OCI-LY7 (cell line): Measurements from ENCODE around the gene PSPH. TPM values are rescaled to one million over a fixed set of nuclear protein-coding genes. Genes with fewer than 3 reads are reported as not detected.

ENCODE experiments used
- BruUV-seq: library from RNA; stranded (reverse); fragments of 400-500 nt; replicated peaks from 2 replicates; lab custom pipeline; 2021; lab: Mats Ljungman, UMichigan
- CTCF ChIA-PET: fragments of 300-600 bp; sonication (Branson Sonifier 250); formaldehyde crosslinking; loops from one replicate; lab custom pipeline; 2022; ENCODE audit warnings: antibody characterized with exemption; ENCODE audit not compliant: unreplicated experiment; lab: Charles Lee
- POLR2A ChIA-PET: fragments of 300-600 bp; sonication (Branson Sonifier 250); formaldehyde crosslinking; loops from one replicate; lab custom pipeline; 2022; ENCODE audit warnings: antibody characterized with exemption; lab: Charles Lee
- DNase-seq: peaks from one replicate; pipeline ENCODE4 v3.0.0-alpha.2; 2015; ENCODE audit warnings: low spot score
- H2AFZ ChIP-seq: fragments of 200-600 bp; sonication (generic), shearing (Covaris generic); 2 replicates; pipeline ENCODE4 v1.6.1; 2014; ENCODE audit warnings: mild to moderate bottlenecking, antibody characterized with exemption, low read length, moderate library complexity
- H3K27ac ChIP-seq: fragments of 200-600 bp; sonication (generic); 2 replicates; pipeline ENCODE4 v1.5.1; 2014; ENCODE audit warnings: mixed run types, low read depth, mild to moderate bottlenecking, moderate library complexity, low read length, inconsistent platforms; ENCODE audit not compliant: poor library complexity, severe bottlenecking
- H3K36me3 ChIP-seq: fragments of 200-600 bp; sonication (generic); 2 replicates; pipeline ENCODE4 v1.6.1; 2014; ENCODE audit warnings: mild to moderate bottlenecking, antibody characterized with exemption, low read length, moderate library complexity, mixed read lengths; ENCODE audit not compliant: insufficient read depth
- H3K4me1 ChIP-seq: fragments of 200-600 bp; sonication (generic); 2 replicates; pipeline ENCODE4 v1.5.1; 2014; ENCODE audit warnings: mild to moderate bottlenecking, low read length; ENCODE audit not compliant: insufficient read depth, poor library complexity, severe bottlenecking
- H3K4me2 ChIP-seq: fragments of 200-600 bp; sonication (generic); 2 replicates; pipeline ENCODE4 v1.6.1; 2014; ENCODE audit warnings: mild to moderate bottlenecking, low read length
- H3K4me3 ChIP-seq: fragments of 200-600 bp; sonication (generic); 2 replicates; pipeline ENCODE4 v1.5.1; 2014; ENCODE audit warnings: mild to moderate bottlenecking, low read depth, low read length; ENCODE audit not compliant: poor library complexity, severe bottlenecking
- H3K79me2 ChIP-seq: fragments of 200-600 bp; sonication (generic); 2 replicates; pipeline ENCODE4 v1.6.1; 2016; ENCODE audit warnings: low read depth, mild to moderate bottlenecking, low read length, moderate library complexity, mixed read lengths; ENCODE audit not compliant: insufficient read depth
- H3K9me2 ChIP-seq: fragments of 200-600 bp; sonication (generic); 2 replicates; pipeline ENCODE4 v1.6.1; 2016; ENCODE audit warnings: mild to moderate bottlenecking, low read length, mixed read lengths; ENCODE audit not compliant: insufficient read depth
- H3K9me3 ChIP-seq: fragments of 200-600 bp; sonication (generic); 2 replicates; pipeline ENCODE4 v1.6.1; 2014; ENCODE audit warnings: mild to moderate bottlenecking, mixed run types, low read length, mixed read lengths
- H4K20me1 ChIP-seq: fragments of 200-600 bp; sonication (generic); 2 replicates; pipeline ENCODE4 v1.6.1; 2014; ENCODE audit warnings: mild to moderate bottlenecking, antibody characterized with exemption, low read length, moderate library complexity, mixed read lengths; ENCODE audit not compliant: insufficient read depth
- EZH2phosphoT487 ChIP-seq: fragments of 200-600 bp; sonication (generic); IDR thresholded peaks from 2 replicates; pipeline ENCODE4 v1.6.1; 2018; ENCODE audit warnings: low read depth, borderline replicate concordance, mild to moderate bottlenecking, mixed run types, antibody characterized with exemption, low read length, moderate library complexity, mixed read lengths
- intact Hi-C: fragments of 100-400 bp; cut with micrococcal nuclease; formaldehyde crosslinking; loops from one replicate; pipeline ENCODE4 v1.10.0; 2022; ENCODE audit not compliant: unreplicated experiment
- total RNA-seq, 2 experiments: library from RNA; depleted of rRNA in 1 of 2; stranded (reverse); fragments of >200 nt in 1 of 2; shearing (Covaris generic) in 1 of 2; gene quantifications; 2 replicates each; pipeline ENCODE4 v1.2.3, GENCODE V29; 2014 to 2022
- TF ChIP-seq, protein P1 (sequence below): fragments of 200-600 bp; sonication (generic); conservative IDR thresholded peaks from 2 replicates; pipeline ENCODE4 v1.5.1; 2014; ENCODE audit warnings: mild to moderate bottlenecking, antibody characterized with exemption, low read length, moderate library complexity, mixed read lengths

Gene PSPH
- total RNA-seq, 2 experiments from 2014 or later = 55.3 to 62.9 TPM

GRCh38 chr7:56009695-56010094 lies 41.5 kb downstream of the PSPH start:
- Histone ChIP-seq H4K20me1 (no peaks in the 10 kb centered on the region), H3K4me2 (no peak overlapping the region), H3K9me3 (no peaks in the 10 kb centered on the region), H3K4me1 (no peaks in the 10 kb centered on the region), H3K27ac (no peak overlapping the region), H2AFZ (no peak overlapping the region), H3K79me2 (no peaks in the 10 kb centered on the region), H3K36me3 (peaks cover 35% of the 10 kb centered on the region), H3K4me3 (no peak overlapping the region), H3K9me2 (no peaks in the 10 kb centered on the region)
- BruUV-seq = no TSS peak
- POLR2A ChIA-PET = no interaction called here
- intact Hi-C loops = loop anchor here (5.0 kb wide), 1 partner anchor 367 kb away; no protein-coding TSS in a partner anchor
- CTCF ChIA-PET = no interaction called here
- no peak for TF ChIP-seq EZH2phosphoT487
- DNase-seq = no peak

- POLR2A ChIA-PET = interaction anchor here (0.5 to 1.0 kb wide), 3 partner anchors 57 to 181 kb away, joined by 3 to 5 read pairs (median 4); no protein-coding TSS in a partner anchor
- H3K9me3 ChIP-seq = no peaks in the 10 kb centered on the region
- DNase-seq = no peak
- no peak overlapping the region for H3K27ac ChIP-seq
- no peaks in the 10 kb centered on the region for H3K4me1 ChIP-seq
- no TSS peak for BruUV-seq
- H2AFZ ChIP-seq = no peak overlapping the region
- no peaks in the 10 kb centered on the region for H4K20me1 ChIP-seq
- no peak overlapping the region for H3K4me2 ChIP-seq
- intact Hi-C loops = loop anchor here (5.0 kb wide), 1 partner anchor 366 kb away; no protein-coding TSS in a partner anchor
- H3K36me3 ChIP-seq = peaks cover 22% of the 10 kb centered on the region
- no peak overlapping the region for H3K4me3 ChIP-seq
- no peaks in the 10 kb centered on the region for H3K9me2 ChIP-seq
- no peaks in the 10 kb centered on the region for H3K79me2 ChIP-seq
- TF ChIP-seq EZH2phosphoT487 = no peak
- TF ChIP-seq, protein P1, sequence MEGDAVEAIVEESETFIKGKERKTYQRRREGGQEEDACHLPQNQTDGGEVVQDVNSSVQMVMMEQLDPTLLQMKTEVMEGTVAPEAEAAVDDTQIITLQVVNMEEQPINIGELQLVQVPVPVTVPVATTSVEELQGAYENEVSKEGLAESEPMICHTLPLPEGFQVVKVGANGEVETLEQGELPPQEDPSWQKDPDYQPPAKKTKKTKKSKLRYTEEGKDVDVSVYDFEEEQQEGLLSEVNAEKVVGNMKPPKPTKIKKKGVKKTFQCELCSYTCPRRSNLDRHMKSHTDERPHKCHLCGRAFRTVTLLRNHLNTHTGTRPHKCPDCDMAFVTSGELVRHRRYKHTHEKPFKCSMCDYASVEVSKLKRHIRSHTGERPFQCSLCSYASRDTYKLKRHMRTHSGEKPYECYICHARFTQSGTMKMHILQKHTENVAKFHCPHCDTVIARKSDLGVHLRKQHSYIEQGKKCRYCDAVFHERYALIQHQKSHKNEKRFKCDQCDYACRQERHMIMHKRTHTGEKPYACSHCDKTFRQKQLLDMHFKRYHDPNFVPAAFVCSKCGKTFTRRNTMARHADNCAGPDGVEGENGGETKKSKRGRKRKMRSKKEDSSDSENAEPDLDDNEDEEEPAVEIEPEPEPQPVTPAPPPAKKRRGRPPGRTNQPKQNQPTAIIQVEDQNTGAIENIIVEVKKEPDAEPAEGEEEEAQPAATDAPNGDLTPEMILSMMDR = no peak
- CTCF ChIA-PET = no interaction called here
These were observed 43.4 kb downstream of the PSPH start for GRCh38 chr7:56007891-56008290.

- Histone ChIP-seq H3K4me2 (no peak overlapping the region), H3K36me3 (peaks cover 16% of the 10 kb centered on the region), H3K9me2 (no peaks in the 10 kb centered on the region), H3K4me3 (no peak overlapping the region), H3K27ac (no peak overlapping the region), H3K9me3 (no peaks in the 10 kb centered on the region), H3K4me1 (no peaks in the 10 kb centered on the region), H3K79me2 (no peaks in the 10 kb centered on the region), H2AFZ (no peak overlapping the region), H4K20me1 (no peaks in the 10 kb centered on the region)
- DNase-seq = no peak
- BruUV-seq = no TSS peak
- ChIA-PET POLR2A (interaction anchor here (0.5 to 0.7 kb wide), 2 partner anchors 58 to 580 kb away, joined by 4 to 6 read pairs; no protein-coding TSS in a partner anchor), CTCF (no interaction called here)
- TF ChIP-seq, protein P1 = no peak
- no peak for TF ChIP-seq EZH2phosphoT487
- intact Hi-C loops = loop anchor here (5.0 kb wide), 1 partner anchor 365 kb away; no protein-coding TSS in a partner anchor
These were observed 44.0 kb downstream of the PSPH start for GRCh38 chr7:56007167-56007652.
